K562 (cell line): ENCODE results near the gene ADIPOR1. TPM values are rescaled to one million over a fixed set of nuclear protein-coding genes. Genes with fewer than 3 reads are reported as not detected.

Experiments used
- BMI1 ChIP-seq: fragments of 150-350 bp; IDR thresholded peaks from 2 replicates; pipeline ENCODE4 v1.6.1; 2014; ENCODE audit warnings: low read length
- CBFA2T2 ChIP-seq: fragments of 450-650 bp; conservative IDR thresholded peaks from 2 replicates; pipeline ENCODE4 v1.6.1; 2017; ENCODE audit warnings: mild to moderate bottlenecking
- CBFA2T3 ChIP-seq: fragments of 450-650 bp; IDR thresholded peaks from 2 replicates; pipeline ENCODE4 v1.6.1; 2017
- DACH1 ChIP-seq: fragments of 450-650 bp; IDR thresholded peaks from 2 replicates; pipeline ENCODE4 v1.6.1; 2018; ENCODE audit not compliant: partially characterized antibody
- E2F3 ChIP-seq: fragments of 250-450 bp; sonication (Bioruptor Pico); IDR thresholded peaks from 2 replicates; pipeline ENCODE4 v1.4.0; 2020; ENCODE audit warnings: mild to moderate bottlenecking
- FOXK2 ChIP-seq, 2 experiments: fragments of 450-650 bp; IDR thresholded peaks in 1 of 2; conservative IDR thresholded peaks in 1 of 2; 2 replicates each; pipeline ENCODE4 v1.6.1; 2016; ENCODE audit warnings: low read depth in 2 of 2, mild to moderate bottlenecking in 1 of 2
- HOXB6 ChIP-seq: fragments of 250-450 bp; sonication (Bioruptor Pico); IDR thresholded peaks from 2 replicates; pipeline ENCODE4 v1.5.1; 2022; ENCODE audit warnings: mild to moderate bottlenecking, borderline replicate concordance
- NBN ChIP-seq: fragments of 450-650 bp; IDR thresholded peaks from 2 replicates; pipeline ENCODE4 v1.6.1; 2016; ENCODE audit warnings: low read depth, mild to moderate bottlenecking
- SAFB2 ChIP-seq: fragments of 200-400 bp; formaldehyde crosslinking; IDR thresholded peaks from 2 replicates; pipeline ENCODE4 v1.6.1; 2018; ENCODE audit warnings: borderline replicate concordance, low read length, low read depth, moderate library complexity; ENCODE audit not compliant: severe bottlenecking
- SIRT6 ChIP-seq: IDR thresholded peaks from one replicate; pipeline ENCODE4 v1.6.1; 2012; ENCODE audit warnings: low read depth, mild to moderate bottlenecking, control low read depth, inconsistent platforms, low read length, moderate library complexity
- SNIP1 ChIP-seq: fragments of 450-650 bp; IDR thresholded peaks from 2 replicates; pipeline ENCODE4 v1.7.1; 2017; ENCODE audit warnings: low read depth, mild to moderate bottlenecking
- SRSF1 ChIP-seq: fragments of 200-400 bp; formaldehyde crosslinking; IDR thresholded peaks from 2 replicates; pipeline ENCODE4 v1.6.1; 2017; ENCODE audit warnings: mild to moderate bottlenecking, low read depth, low read length, moderate library complexity
- TRIM24 ChIP-seq, 2 experiments: fragments of 450-650 bp; IDR thresholded peaks; 2 replicates each; pipeline ENCODE4 v1.6.1; 2016
- ZNF717 ChIP-seq: fragments of 250-450 bp; sonication (Bioruptor Pico); IDR thresholded peaks from 2 replicates; pipeline ENCODE4 v1.5.0; 2021
- ZNF785 ChIP-seq: fragments of 250-450 bp; sonication (Bioruptor Pico); IDR thresholded peaks from 2 replicates; pipeline ENCODE4 v1.4.0; 2020; ENCODE audit warnings: mild to moderate bottlenecking
- polyA plus RNA-seq, 8 experiments: library from polyadenylated mRNA; depleted of rRNA in 4 of 8; stranded (reverse) in 5 of 8; unstranded in 3 of 8; fragments of >200 nt; fragmentation: Nextera tagmentation in 2 of 8; fragmentation: Illumina TruSeq in 1 of 8; extraction: Ambion mirVana in 2 of 8; extraction: Trizol in 1 of 8; gene quantifications; 2 replicates each; pipeline versions ENCODE4 v1.2.1 to v1.2.3, GENCODE V29; 2011 to 2014; ENCODE audit warnings: inconsistent platforms in 1 of 8, missing spikeins in 1 of 8
- total RNA-seq, 7 experiments: library from RNA; depleted of rRNA in 6 of 7; stranded (reverse); fragments of >200 nt in 6 of 7; fragmentation: Illumina TruSeq in 2 of 7; extraction: Trizol in 2 of 7; gene quantifications; 2 replicates each; pipeline versions ENCODE4 v1.2.1 to v1.2.3, GENCODE V29; 2011 to 2021; ENCODE audit warnings: low replicate concordance in 1 of 7
- TF ChIP-seq, protein P1 (sequence below): fragments of 450-650 bp; IDR thresholded peaks from 2 replicates; pipeline ENCODE4 v1.6.1; 2016; ENCODE audit warnings: mild to moderate bottlenecking, moderate library complexity
- TF ChIP-seq, protein P2 (sequence below): fragments of 450-650 bp; IDR thresholded peaks from 2 replicates; pipeline ENCODE4 v1.6.1; 2016; ENCODE audit warnings: low read depth, mild to moderate bottlenecking, moderate library complexity
- TF ChIP-seq, protein P3 (sequence below): fragments of 450-650 bp; formaldehyde crosslinking; IDR thresholded peaks from 2 replicates; pipeline ENCODE4 v1.4.0; 2022; ENCODE audit warnings: mild to moderate bottlenecking, moderate library complexity

The ADIPOR1 gene
- total and polyA plus RNA-seq, 9 of the 15 experiments (the other 6 are each of a cell fraction or from before 2014, with no cell fraction given) = 29.0 to 217 (median 100) TPM

DNA sequence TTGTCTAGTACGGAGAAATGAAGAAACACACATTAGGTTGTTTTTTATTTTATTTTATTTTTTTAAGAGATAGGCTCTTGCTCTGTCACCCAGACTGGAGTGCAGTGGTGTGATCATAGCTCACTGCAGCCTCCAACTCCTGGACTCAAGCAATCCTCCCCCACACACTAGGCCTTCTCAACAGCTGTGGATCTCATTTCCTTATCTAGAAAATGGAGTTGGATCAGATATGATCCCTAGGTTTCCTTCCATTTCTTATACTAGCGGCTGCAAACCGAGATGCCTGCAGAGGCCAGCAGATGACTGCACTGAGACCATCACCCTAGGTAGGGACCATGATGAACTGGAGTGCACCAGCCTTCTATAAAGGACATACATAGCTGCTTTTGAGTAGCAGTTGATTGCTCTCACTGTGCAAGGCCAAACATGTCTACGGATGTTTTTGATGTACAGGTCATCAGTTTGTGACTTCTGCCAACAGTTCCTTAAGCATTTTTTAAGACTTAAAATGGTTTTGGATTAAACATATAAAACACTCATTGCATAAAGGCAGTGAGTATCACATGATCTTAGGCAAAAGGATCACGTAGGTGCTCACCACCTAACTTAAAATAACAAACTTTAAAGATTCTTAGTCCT is 19.7 kb downstream of the ADIPOR1 start (continued):
- TF ChIP-seq, protein P1, sequence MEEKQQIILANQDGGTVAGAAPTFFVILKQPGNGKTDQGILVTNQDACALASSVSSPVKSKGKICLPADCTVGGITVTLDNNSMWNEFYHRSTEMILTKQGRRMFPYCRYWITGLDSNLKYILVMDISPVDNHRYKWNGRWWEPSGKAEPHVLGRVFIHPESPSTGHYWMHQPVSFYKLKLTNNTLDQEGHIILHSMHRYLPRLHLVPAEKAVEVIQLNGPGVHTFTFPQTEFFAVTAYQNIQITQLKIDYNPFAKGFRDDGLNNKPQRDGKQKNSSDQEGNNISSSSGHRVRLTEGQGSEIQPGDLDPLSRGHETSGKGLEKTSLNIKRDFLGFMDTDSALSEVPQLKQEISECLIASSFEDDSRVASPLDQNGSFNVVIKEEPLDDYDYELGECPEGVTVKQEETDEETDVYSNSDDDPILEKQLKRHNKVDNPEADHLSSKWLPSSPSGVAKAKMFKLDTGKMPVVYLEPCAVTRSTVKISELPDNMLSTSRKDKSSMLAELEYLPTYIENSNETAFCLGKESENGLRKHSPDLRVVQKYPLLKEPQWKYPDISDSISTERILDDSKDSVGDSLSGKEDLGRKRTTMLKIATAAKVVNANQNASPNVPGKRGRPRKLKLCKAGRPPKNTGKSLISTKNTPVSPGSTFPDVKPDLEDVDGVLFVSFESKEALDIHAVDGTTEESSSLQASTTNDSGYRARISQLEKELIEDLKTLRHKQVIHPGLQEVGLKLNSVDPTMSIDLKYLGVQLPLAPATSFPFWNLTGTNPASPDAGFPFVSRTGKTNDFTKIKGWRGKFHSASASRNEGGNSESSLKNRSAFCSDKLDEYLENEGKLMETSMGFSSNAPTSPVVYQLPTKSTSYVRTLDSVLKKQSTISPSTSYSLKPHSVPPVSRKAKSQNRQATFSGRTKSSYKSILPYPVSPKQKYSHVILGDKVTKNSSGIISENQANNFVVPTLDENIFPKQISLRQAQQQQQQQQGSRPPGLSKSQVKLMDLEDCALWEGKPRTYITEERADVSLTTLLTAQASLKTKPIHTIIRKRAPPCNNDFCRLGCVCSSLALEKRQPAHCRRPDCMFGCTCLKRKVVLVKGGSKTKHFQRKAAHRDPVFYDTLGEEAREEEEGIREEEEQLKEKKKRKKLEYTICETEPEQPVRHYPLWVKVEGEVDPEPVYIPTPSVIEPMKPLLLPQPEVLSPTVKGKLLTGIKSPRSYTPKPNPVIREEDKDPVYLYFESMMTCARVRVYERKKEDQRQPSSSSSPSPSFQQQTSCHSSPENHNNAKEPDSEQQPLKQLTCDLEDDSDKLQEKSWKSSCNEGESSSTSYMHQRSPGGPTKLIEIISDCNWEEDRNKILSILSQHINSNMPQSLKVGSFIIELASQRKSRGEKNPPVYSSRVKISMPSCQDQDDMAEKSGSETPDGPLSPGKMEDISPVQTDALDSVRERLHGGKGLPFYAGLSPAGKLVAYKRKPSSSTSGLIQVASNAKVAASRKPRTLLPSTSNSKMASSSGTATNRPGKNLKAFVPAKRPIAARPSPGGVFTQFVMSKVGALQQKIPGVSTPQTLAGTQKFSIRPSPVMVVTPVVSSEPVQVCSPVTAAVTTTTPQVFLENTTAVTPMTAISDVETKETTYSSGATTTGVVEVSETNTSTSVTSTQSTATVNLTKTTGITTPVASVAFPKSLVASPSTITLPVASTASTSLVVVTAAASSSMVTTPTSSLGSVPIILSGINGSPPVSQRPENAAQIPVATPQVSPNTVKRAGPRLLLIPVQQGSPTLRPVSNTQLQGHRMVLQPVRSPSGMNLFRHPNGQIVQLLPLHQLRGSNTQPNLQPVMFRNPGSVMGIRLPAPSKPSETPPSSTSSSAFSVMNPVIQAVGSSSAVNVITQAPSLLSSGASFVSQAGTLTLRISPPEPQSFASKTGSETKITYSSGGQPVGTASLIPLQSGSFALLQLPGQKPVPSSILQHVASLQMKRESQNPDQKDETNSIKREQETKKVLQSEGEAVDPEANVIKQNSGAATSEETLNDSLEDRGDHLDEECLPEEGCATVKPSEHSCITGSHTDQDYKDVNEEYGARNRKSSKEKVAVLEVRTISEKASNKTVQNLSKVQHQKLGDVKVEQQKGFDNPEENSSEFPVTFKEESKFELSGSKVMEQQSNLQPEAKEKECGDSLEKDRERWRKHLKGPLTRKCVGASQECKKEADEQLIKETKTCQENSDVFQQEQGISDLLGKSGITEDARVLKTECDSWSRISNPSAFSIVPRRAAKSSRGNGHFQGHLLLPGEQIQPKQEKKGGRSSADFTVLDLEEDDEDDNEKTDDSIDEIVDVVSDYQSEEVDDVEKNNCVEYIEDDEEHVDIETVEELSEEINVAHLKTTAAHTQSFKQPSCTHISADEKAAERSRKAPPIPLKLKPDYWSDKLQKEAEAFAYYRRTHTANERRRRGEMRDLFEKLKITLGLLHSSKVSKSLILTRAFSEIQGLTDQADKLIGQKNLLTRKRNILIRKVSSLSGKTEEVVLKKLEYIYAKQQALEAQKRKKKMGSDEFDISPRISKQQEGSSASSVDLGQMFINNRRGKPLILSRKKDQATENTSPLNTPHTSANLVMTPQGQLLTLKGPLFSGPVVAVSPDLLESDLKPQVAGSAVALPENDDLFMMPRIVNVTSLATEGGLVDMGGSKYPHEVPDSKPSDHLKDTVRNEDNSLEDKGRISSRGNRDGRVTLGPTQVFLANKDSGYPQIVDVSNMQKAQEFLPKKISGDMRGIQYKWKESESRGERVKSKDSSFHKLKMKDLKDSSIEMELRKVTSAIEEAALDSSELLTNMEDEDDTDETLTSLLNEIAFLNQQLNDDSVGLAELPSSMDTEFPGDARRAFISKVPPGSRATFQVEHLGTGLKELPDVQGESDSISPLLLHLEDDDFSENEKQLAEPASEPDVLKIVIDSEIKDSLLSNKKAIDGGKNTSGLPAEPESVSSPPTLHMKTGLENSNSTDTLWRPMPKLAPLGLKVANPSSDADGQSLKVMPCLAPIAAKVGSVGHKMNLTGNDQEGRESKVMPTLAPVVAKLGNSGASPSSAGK = no peak
- TF ChIP-seq HOXB6 (no peak), E2F3 (CRISPR knock-in tag) (no peak), CBFA2T2 (peak; percentile 71), CBFA2T3 (peak; percentile 82), NBN (peak; percentile 88), ZNF785 (CRISPR knock-in tag) (no peak), SAFB2 (no peak), SRSF1 (no peak), TRIM24 (IDR thresholded peaks at IDR 0.05) (peak; percentile 59 to 67), SNIP1 (no peak), DACH1 (peak; percentile 55), SIRT6 (no peak), ZNF717 (CRISPR knock-in tag) (no peak), BMI1 (no peak), FOXK2 (conservative IDR thresholded peaks at IDR 0.05 in 1 of 2, IDR thresholded peaks at IDR 0.05 in 1 of 2; ENCODE audit: low read depth in 2 of 2) (peak; percentile 27 to 53; a peak in 1 of 4 replicates)
- TF ChIP-seq, protein P2, sequence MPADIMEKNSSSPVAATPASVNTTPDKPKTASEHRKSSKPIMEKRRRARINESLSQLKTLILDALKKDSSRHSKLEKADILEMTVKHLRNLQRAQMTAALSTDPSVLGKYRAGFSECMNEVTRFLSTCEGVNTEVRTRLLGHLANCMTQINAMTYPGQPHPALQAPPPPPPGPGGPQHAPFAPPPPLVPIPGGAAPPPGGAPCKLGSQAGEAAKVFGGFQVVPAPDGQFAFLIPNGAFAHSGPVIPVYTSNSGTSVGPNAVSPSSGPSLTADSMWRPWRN = 0 out of 2 replicates have a peak, but pooled peaks have one; percentile 48
- TF ChIP-seq, protein P3, sequence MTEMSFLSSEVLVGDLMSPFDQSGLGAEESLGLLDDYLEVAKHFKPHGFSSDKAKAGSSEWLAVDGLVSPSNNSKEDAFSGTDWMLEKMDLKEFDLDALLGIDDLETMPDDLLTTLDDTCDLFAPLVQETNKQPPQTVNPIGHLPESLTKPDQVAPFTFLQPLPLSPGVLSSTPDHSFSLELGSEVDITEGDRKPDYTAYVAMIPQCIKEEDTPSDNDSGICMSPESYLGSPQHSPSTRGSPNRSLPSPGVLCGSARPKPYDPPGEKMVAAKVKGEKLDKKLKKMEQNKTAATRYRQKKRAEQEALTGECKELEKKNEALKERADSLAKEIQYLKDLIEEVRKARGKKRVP (CRISPR knock-in tag) = peak; percentile 29; the same call in 1 of the 2 replicates
